Endothelial cell of umbilical vein (primary cell): ENCODE measurements around the gene MOB3B.

Source experiments
- CTCF ChIP-seq, 2 donors: IDR thresholded peaks; 1 replicate in 1 of 2; 2 replicates in 1 of 2; pipeline ENCODE4 v1.5.1; 2011; ENCODE audit warnings: low read length in 2 of 2, mild to moderate bottlenecking in 2 of 2, moderate library complexity in 2 of 2, control low read depth in 1 of 2, inconsistent platforms in 1 of 2, low read depth in 1 of 2; ENCODE audit not compliant: insufficient read depth in 1 of 2; ENCODE audit errors: extremely low read depth in 1 of 2
- EZH2 ChIP-seq: IDR thresholded peaks from 2 replicates; pipeline ENCODE4 v1.6.1; 2012; ENCODE audit warnings: borderline replicate concordance, low read depth, mild to moderate bottlenecking, moderate library complexity, low read length, inconsistent platforms; ENCODE audit not compliant: severe bottlenecking
- GATA2 ChIP-seq: IDR thresholded peaks from 2 replicates; pipeline ENCODE4 v1.7.0; 2011; ENCODE audit warnings: low read depth, mild to moderate bottlenecking, moderate library complexity, mixed read lengths, low read length; ENCODE audit not compliant: insufficient read length, insufficient read depth
- JUN ChIP-seq: IDR thresholded peaks from 2 replicates; pipeline ENCODE4 v1.6.1; 2011; ENCODE audit warnings: borderline replicate concordance, low read depth; ENCODE audit not compliant: insufficient read length, insufficient read depth
- MAX ChIP-seq: IDR thresholded peaks from 2 replicates; pipeline ENCODE4 v1.6.1; 2011; ENCODE audit not compliant: insufficient read depth, insufficient read length
- MYC ChIP-seq: IDR thresholded peaks from one replicate; pipeline ENCODE4 v1.6.1; 2011; ENCODE audit warnings: mild to moderate bottlenecking, low read depth, low read length
- POLR2A ChIP-seq: IDR thresholded peaks from 2 replicates; pipeline ENCODE4 v1.6.1; 2012; ENCODE audit warnings: low read depth, mild to moderate bottlenecking, control low read depth, low read length
- POLR2AphosphoS5 ChIP-seq: IDR thresholded peaks from 2 replicates; pipeline ENCODE4 v1.6.1; 2012; ENCODE audit warnings: low read depth, mild to moderate bottlenecking, control low read depth, low read length, moderate library complexity; ENCODE audit not compliant: insufficient read depth

DNA sequence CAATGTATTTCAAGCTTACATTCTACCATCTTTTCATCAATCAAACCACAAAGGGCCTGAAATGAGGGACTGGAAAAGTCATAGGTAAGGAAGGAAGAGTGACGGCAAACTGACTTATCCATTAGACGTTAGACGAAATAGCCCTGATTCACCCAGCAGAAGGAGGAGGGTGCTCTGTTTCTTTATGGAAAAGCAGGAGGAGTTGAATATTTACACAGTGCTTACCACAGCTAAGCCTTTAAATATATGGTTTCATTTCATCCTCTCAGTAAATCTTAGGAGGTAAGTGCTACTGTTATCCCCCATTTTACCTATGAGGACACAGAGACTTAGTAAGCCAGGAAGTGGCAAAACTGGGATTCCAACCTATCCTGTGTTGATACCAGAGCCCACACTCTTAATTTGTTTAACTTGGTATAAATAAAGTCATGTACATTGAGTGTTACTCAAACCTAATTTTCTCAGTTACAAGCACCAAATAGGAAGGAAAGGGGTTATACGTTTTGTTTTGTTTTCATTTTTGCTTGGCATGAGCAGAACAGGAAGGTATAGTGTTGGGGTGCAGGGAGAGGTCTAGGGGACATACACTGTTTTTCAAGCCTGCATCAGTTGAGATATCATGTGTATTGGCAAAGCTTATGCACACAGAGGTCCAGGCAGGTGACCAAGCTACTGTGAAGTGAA, 103.6 kb downstream of the MOB3B start:
- no peak for TF ChIP-seq MAX
- no peak for TF ChIP-seq CTCF (IDR thresholded peaks at IDR 0.05; ENCODE audit: extremely low read depth in 1 of 2, insufficient read depth in 1 of 2, low read depth in 1 of 2, low read length in 2 of 2)
- TF ChIP-seq POLR2A, result no peak
- no peak for TF ChIP-seq MYC
- TF ChIP-seq EZH2, result no peak
- no peak for TF ChIP-seq POLR2AphosphoS5
- no peak for TF ChIP-seq JUN
- TF ChIP-seq GATA2, result no peak
